Ovary (tissue), 3 donors: ENCODE data around the gene NKX1-1.

Experiments used
- EP300 ChIP-seq: sonication (generic); formaldehyde crosslinking; IDR thresholded peaks from one replicate; pipeline ENCODE4 v1.6.1; 2017; ENCODE audit warnings: antibody characterized with exemption
- TF ChIP-seq, protein P1 (sequence below), 3 donors: fragments of 450-650 bp in 2 of 3; fragments of 200-600 bp in 1 of 3; IDR thresholded peaks; one replicate each; pipeline versions ENCODE4 v1.5.1 to v1.8.0; 2016 to 2022; ENCODE audit warnings: antibody characterized with exemption in 3 of 3, mild to moderate bottlenecking in 1 of 3
- donor health status: DM: no; HTN: no; CAD: no.

- no peak for TF ChIP-seq EP300
- TF ChIP-seq, protein P1, sequence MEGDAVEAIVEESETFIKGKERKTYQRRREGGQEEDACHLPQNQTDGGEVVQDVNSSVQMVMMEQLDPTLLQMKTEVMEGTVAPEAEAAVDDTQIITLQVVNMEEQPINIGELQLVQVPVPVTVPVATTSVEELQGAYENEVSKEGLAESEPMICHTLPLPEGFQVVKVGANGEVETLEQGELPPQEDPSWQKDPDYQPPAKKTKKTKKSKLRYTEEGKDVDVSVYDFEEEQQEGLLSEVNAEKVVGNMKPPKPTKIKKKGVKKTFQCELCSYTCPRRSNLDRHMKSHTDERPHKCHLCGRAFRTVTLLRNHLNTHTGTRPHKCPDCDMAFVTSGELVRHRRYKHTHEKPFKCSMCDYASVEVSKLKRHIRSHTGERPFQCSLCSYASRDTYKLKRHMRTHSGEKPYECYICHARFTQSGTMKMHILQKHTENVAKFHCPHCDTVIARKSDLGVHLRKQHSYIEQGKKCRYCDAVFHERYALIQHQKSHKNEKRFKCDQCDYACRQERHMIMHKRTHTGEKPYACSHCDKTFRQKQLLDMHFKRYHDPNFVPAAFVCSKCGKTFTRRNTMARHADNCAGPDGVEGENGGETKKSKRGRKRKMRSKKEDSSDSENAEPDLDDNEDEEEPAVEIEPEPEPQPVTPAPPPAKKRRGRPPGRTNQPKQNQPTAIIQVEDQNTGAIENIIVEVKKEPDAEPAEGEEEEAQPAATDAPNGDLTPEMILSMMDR (IDR thresholded peaks at IDR 0.05) = no peak
Observed at GRCh38 chr4:1369479-1370079, 36.7 kb downstream of the NKX1-1 start.
